Measurements from ENCODE around the gene PLEKHM2. TPM values are rescaled to one million over a fixed set of nuclear protein-coding genes. Genes with fewer than 3 reads are reported as not detected.

PLEKHM2 gene
- total and polyA plus RNA-seq, 4 donors, result 32.5 to 79.2 (median 63.1) TPM

GRCh38 chr1:15676688-15677661, 7.1 kb upstream of the PLEKHM2 start:
- Histone ChIP-seq H3K36me3 (ENCODE audit: control insufficient read depth in 4 of 4, insufficient read depth in 4 of 4, low read length in 4 of 4) (no peaks in the 10 kb centered on the region), H3K27me3 (ENCODE audit: control insufficient read depth in 3 of 3, insufficient read depth in 3 of 3, low read length in 2 of 3) (no peaks in the 10 kb centered on the region), H3K4me3 (no peak overlapping the region), H3K9me3 (ENCODE audit: control insufficient read depth in 4 of 4, insufficient read depth in 3 of 4, low read length in 3 of 4) (peaks cover 0 to 2% (median 0%) of the 10 kb centered on the region in 4 donors), H3K4me1 (ENCODE audit: control insufficient read depth in 5 of 5, insufficient read depth in 5 of 5, low read length in 5 of 5) (peaks cover 0 to 9% (median 0%) of the 10 kb centered on the region in 5 donors), H3K9ac (ENCODE audit: insufficient read depth in 1 of 2, low read length in 2 of 2) (no peak overlapping the region), H3K27ac (ENCODE audit: low read depth in 1 of 2, low read length in 1 of 2) (no peak overlapping the region)
- WGBS, 2 donors, result 88 to 92% methylated on average over 6 of the region's 6 CpGs
- DNase-seq (no peak), ATAC-seq (ENCODE audit: insufficient read depth, low FRiP score) (no peak)
- TF ChIP-seq CTCF (IDR thresholded peaks at IDR 0.05; ENCODE audit: control extremely low read depth, extremely low read depth), result no peak

GRCh38 chr1:15678578-15678977, 5.5 kb upstream of the PLEKHM2 start:
- TF ChIP-seq CTCF (IDR thresholded peaks at IDR 0.05; ENCODE audit: control extremely low read depth, extremely low read depth), result no peak
- ATAC-seq (ENCODE audit: insufficient read depth, low FRiP score), result peak; percentile 74
- 86 to 91% methylated on average over 1 of the region's 1 CpG for whole genome bisulfite sequencing, 2 donors

GRCh38 chr1:15680131-15680530, 4.0 kb upstream of the PLEKHM2 start:
- WGBS, 2 donors, result 96 to 99% methylated on average over 11 of the region's 11 CpGs
- no peak for DNase-seq
- ATAC-seq (ENCODE audit: insufficient read depth, low FRiP score), result no peak
- no peak for TF ChIP-seq CTCF (IDR thresholded peaks at IDR 0.05; ENCODE audit: control extremely low read depth, extremely low read depth)
- H3K9ac ChIP-seq (ENCODE audit: insufficient read depth in 1 of 2, low read length in 2 of 2), result no peak overlapping the region
- peaks cover 0 to 13% (median 1%) of the 10 kb centered on the region in 5 donors for H3K4me1 ChIP-seq (ENCODE audit: control insufficient read depth in 5 of 5, insufficient read depth in 5 of 5, low read length in 5 of 5)
- H3K4me3 ChIP-seq, result no peak overlapping the region
- no peak overlapping the region for H3K27ac ChIP-seq (ENCODE audit: low read depth in 1 of 2, low read length in 1 of 2)
- H3K27me3 ChIP-seq (ENCODE audit: control insufficient read depth in 3 of 3, insufficient read depth in 3 of 3, low read length in 2 of 3), result no peaks in the 10 kb centered on the region
- peaks cover 0 to 2% (median 0%) of the 10 kb centered on the region in 4 donors for H3K9me3 ChIP-seq (ENCODE audit: control insufficient read depth in 4 of 4, insufficient read depth in 3 of 4, low read length in 3 of 4)
- no peaks in the 10 kb centered on the region for H3K36me3 ChIP-seq (ENCODE audit: control insufficient read depth in 4 of 4, insufficient read depth in 4 of 4, low read length in 4 of 4)

More at GRCh38 chr1:15678578-15678977, 5.5 kb upstream of the PLEKHM2 start:
- H3K9me3 ChIP-seq (ENCODE audit: control insufficient read depth in 4 of 4, insufficient read depth in 3 of 4, low read length in 3 of 4), result peaks cover 0 to 2% (median 0%) of the 10 kb centered on the region in 4 donors
- no peaks in the 10 kb centered on the region for H3K36me3 ChIP-seq (ENCODE audit: control insufficient read depth in 4 of 4, insufficient read depth in 4 of 4, low read length in 4 of 4)
- no peaks in the 10 kb centered on the region for H3K27me3 ChIP-seq (ENCODE audit: control insufficient read depth in 3 of 3, insufficient read depth in 3 of 3, low read length in 2 of 3)
- no peak overlapping the region for H3K4me3 ChIP-seq
- H3K27ac ChIP-seq (ENCODE audit: low read depth in 1 of 2, low read length in 1 of 2), result no peak overlapping the region
- no peak for DNase-seq
- peaks cover 0 to 11% (median 0%) of the 10 kb centered on the region in 5 donors for H3K4me1 ChIP-seq (ENCODE audit: control insufficient read depth in 5 of 5, insufficient read depth in 5 of 5, low read length in 5 of 5)
- no peak overlapping the region for H3K9ac ChIP-seq (ENCODE audit: insufficient read depth in 1 of 2, low read length in 2 of 2)
